GM23338 (cell line): ENCODE results near the gene BRICD5. TPM values are rescaled to one million over a fixed set of nuclear protein-coding genes. Genes with fewer than 3 reads are reported as not detected.

Experiments
- ATAC-seq: fragments of 200-7000 bp; cut with Tn5 transposase; 3 replicates; pipeline ENCODE4 v1.9.1; 2020
- DNase-seq: peaks from one replicate; pipeline ENCODE4 v3.0.0-alpha.2; 2015; ENCODE audit warnings: low spot score
- H2AFZ ChIP-seq: fragments of 200-600 bp; sonication (generic); 2 replicates; pipeline ENCODE4 v1.8.0; 2016; ENCODE audit warnings: antibody characterized with exemption, mild to moderate bottlenecking, moderate library complexity
- H3F3A ChIP-seq: fragments of 200-600 bp; sonication (generic); replicated peaks from 2 replicates; pipeline ENCODE4 v1.8.0; 2017; ENCODE audit warnings: antibody characterized with exemption, mixed run types, low read depth
- H3K27ac ChIP-seq: fragments of 200-600 bp; sonication (generic); 2 replicates; pipeline ENCODE4 v1.6.1; 2016; ENCODE audit warnings: low read depth
- H3K27me3 ChIP-seq: fragments of 200-600 bp; sonication (generic); 2 replicates; pipeline ENCODE4 v1.8.0; 2016; ENCODE audit warnings: mild to moderate bottlenecking, mixed run types, moderate library complexity; ENCODE audit not compliant: insufficient read depth
- H3K36me3 ChIP-seq: fragments of 200-600 bp; sonication (generic); 2 replicates; pipeline ENCODE4 v1.8.0; 2016; ENCODE audit warnings: mild to moderate bottlenecking; ENCODE audit not compliant: insufficient read depth
- H3K4me1 ChIP-seq: fragments of 200-600 bp; sonication (generic); 2 replicates; pipeline ENCODE4 v1.8.0; 2016; ENCODE audit warnings: mild to moderate bottlenecking, moderate library complexity; ENCODE audit not compliant: insufficient read depth
- H3K4me2 ChIP-seq: fragments of 200-600 bp; sonication (generic); 2 replicates; pipeline ENCODE4 v1.7.1; 2017; ENCODE audit warnings: mixed run types
- H3K4me3 ChIP-seq: fragments of 200-600 bp; sonication (generic); 2 replicates; pipeline ENCODE4 v1.6.1; 2016; ENCODE audit warnings: mixed run types
- H3K79me2 ChIP-seq: fragments of 200-600 bp; sonication (generic); replicated peaks from 2 replicates; pipeline ENCODE4 v1.8.0; 2017; ENCODE audit warnings: mild to moderate bottlenecking; ENCODE audit not compliant: insufficient read depth
- H3K9me2 ChIP-seq: fragments of 200-600 bp; sonication (generic); 2 replicates; pipeline ENCODE4 v1.8.0; 2017; ENCODE audit not compliant: insufficient read depth
- H4K20me1 ChIP-seq: fragments of 200-600 bp; sonication (generic); replicated peaks from 2 replicates; pipeline ENCODE4 v1.8.0; 2017; ENCODE audit warnings: mild to moderate bottlenecking; ENCODE audit not compliant: insufficient read depth
- H3K27ac Mint-ChIP-seq: 2 replicates; pipeline ENCODE4 v1.8.0; 2020; ENCODE audit warnings: inconsistent platforms, mild to moderate bottlenecking, moderate library complexity, mixed read lengths
- H3K27me3 Mint-ChIP-seq: 3 replicates; pipeline ENCODE4 v1.8.0; 2022; ENCODE audit warnings: low read depth, mild to moderate bottlenecking, moderate library complexity, mixed read lengths, inconsistent platforms; ENCODE audit not compliant: insufficient read depth, poor library complexity
- H3K36me3 Mint-ChIP-seq: 3 replicates; pipeline ENCODE4 v1.8.0; 2021; ENCODE audit warnings: low read depth, mild to moderate bottlenecking, inconsistent platforms, moderate library complexity, mixed read lengths
- H3K4me1 Mint-ChIP-seq: 3 replicates; pipeline ENCODE4 v1.8.0; 2020; ENCODE audit warnings: mild to moderate bottlenecking, inconsistent platforms, mixed read lengths
- H3K4me3 Mint-ChIP-seq: 3 replicates; pipeline ENCODE4 v1.8.0; 2021; ENCODE audit warnings: moderate library complexity, mild to moderate bottlenecking, inconsistent platforms, mixed read lengths
- H3K9me3 Mint-ChIP-seq: 3 replicates; pipeline ENCODE4 v1.8.0; 2020; ENCODE audit warnings: moderate library complexity, mild to moderate bottlenecking, inconsistent platforms, mixed read lengths
- CTCF ChIP-seq, 2 experiments: fragments of 200-600 bp in 1 of 2; sonication (generic) in 1 of 2; conservative IDR thresholded peaks; 2 replicates each; pipeline versions ENCODE4 v1.5.1 to v1.6.1; 2016 to 2017; ENCODE audit warnings: antibody characterized with exemption in 2 of 2, low read depth in 2 of 2, mild to moderate bottlenecking in 2 of 2, moderate library complexity in 1 of 2
- EZH2 ChIP-seq: fragments of 200-600 bp; sonication (generic); IDR thresholded peaks from one replicate; pipeline ENCODE4 v1.8.0; 2017; ENCODE audit warnings: antibody characterized with exemption, mild to moderate bottlenecking, low read depth; ENCODE audit not compliant: unreplicated experiment
- EZH2phosphoT487 ChIP-seq: fragments of 200-600 bp; sonication (generic); IDR thresholded peaks from one replicate; pipeline ENCODE4 v1.8.1; 2018; ENCODE audit warnings: antibody characterized with exemption; ENCODE audit not compliant: unreplicated experiment
- REST ChIP-seq: IDR thresholded peaks from one replicate; pipeline ENCODE4 v1.6.1; 2018; ENCODE audit warnings: antibody characterized with exemption; ENCODE audit not compliant: unreplicated experiment
- ZNF114 ChIP-seq: fragments of 250-450 bp; sonication (Bioruptor Pico); IDR thresholded peaks from 2 replicates; pipeline ENCODE4 v1.5.0; 2020; ENCODE audit warnings: mild to moderate bottlenecking, moderate library complexity
- ZNF331 ChIP-seq: fragments of 250-450 bp; sonication (Bioruptor Pico); IDR thresholded peaks from 2 replicates; pipeline ENCODE4 v1.5.0; 2020; ENCODE audit warnings: low read depth, mild to moderate bottlenecking, moderate library complexity
- polyA plus RNA-seq: library from polyadenylated mRNA; unstranded; fragments of >200 nt; fragmentation: Nextera tagmentation; extraction: Ambion mirVana; gene quantifications from 2 replicates; pipeline ENCODE4 v1.2.1, GENCODE V29; 2016
- total RNA-seq: library from RNA; depleted of rRNA; stranded (reverse); fragments of >200 nt; shearing (Covaris generic); gene quantifications from 2 replicates; pipeline ENCODE4 v1.2.3, GENCODE V29; 2014
- TF ChIP-seq, protein P1 (sequence below): IDR thresholded peaks from 2 replicates; pipeline ENCODE4 v1.6.1; 2016; ENCODE audit warnings: antibody characterized with exemption
- TF ChIP-seq, protein P2 (sequence below): fragments of 250-450 bp; sonication (Bioruptor Pico); IDR thresholded peaks from 2 replicates; pipeline ENCODE4 v1.5.0; 2020; ENCODE audit warnings: mild to moderate bottlenecking, moderate library complexity

The BRICD5 gene
- total and polyA plus RNA-seq, 2 experiments from 2014 or later = 5.3 to 6.3 TPM

DNA sequence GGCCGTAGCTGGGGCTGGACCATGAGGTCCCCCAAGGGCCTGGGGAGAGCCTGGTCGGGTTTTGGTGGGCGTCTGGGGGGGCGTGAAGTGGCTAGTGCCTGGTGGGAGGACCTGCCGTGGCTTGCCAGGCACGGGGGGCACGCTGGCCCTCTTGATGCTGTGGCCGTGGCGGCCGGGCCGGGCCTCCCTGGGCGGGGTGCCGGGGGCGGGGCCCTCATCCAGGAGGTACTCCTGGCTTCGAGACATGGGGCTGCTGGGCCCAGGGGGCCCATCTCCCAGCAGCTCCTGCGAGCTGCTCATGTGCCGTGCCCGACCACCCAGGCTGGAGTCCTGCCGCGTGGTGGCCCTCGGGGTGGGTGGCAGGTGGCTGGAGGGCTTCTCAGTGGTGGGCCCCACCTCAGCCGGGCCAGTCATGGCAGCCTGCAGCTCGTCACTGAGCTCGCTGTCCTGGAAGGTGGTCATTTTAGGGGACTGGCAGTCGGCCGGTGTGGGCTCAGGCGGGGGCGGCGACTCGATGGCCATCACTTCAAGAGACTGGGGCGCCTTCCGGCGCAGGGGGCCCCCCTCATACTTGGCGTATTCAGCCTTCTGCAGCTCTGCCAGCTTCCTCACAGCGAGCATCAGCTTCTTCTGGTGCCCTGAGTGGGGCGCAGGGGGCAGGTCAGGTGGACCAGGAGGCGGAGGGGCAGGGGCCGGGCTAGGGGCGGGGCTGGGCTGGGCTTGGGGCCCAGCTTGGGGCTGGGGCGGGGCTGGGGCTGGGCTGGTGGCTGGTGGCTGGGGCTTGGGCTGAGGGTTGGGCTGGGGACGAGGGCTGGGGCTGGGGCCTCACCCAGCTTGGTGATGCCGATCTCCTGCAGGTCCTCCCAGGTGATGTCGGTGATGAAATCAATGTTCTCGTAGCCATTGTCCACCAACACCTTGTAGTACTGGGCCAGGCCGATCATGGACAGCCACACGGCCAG, 29.4 kb downstream of the BRICD5 start:
- Mint-ChIP-seq H3K27ac (no peak overlapping the region), H3K4me3 (no peak overlapping the region), H3K27me3 (peaks cover 21% of the 10 kb centered on the region), H3K9me3 (no peaks in the 10 kb centered on the region), H3K4me1 (peaks cover 6% of the 10 kb centered on the region), H3K36me3 (peaks cover 5% of the 10 kb centered on the region)
- ATAC-seq (peak; percentile 38), DNase-seq (peak; percentile 51)
- no peaks in the 10 kb centered on the region for H3K36me3 ChIP-seq
- no peaks in the 10 kb centered on the region; the same call in 1 of the 2 replicates for H4K20me1 ChIP-seq
- H3K4me1 ChIP-seq = no peaks in the 10 kb centered on the region
- no peaks in the 10 kb centered on the region for H3K79me2 ChIP-seq
- TF ChIP-seq ZNF114 (no peak), CTCF (conservative IDR thresholded peaks at IDR 0.05; ENCODE audit: low read depth in 2 of 2) (no peak), REST (no peak), ZNF331 (CRISPR knock-in tag) (no peak), EZH2phosphoT487 (no peak), EZH2 (no peak)
- TF ChIP-seq, protein P1, sequence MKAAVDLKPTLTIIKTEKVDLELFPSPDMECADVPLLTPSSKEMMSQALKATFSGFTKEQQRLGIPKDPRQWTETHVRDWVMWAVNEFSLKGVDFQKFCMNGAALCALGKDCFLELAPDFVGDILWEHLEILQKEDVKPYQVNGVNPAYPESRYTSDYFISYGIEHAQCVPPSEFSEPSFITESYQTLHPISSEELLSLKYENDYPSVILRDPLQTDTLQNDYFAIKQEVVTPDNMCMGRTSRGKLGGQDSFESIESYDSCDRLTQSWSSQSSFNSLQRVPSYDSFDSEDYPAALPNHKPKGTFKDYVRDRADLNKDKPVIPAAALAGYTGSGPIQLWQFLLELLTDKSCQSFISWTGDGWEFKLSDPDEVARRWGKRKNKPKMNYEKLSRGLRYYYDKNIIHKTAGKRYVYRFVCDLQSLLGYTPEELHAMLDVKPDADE = no peak
- TF ChIP-seq, protein P2, sequence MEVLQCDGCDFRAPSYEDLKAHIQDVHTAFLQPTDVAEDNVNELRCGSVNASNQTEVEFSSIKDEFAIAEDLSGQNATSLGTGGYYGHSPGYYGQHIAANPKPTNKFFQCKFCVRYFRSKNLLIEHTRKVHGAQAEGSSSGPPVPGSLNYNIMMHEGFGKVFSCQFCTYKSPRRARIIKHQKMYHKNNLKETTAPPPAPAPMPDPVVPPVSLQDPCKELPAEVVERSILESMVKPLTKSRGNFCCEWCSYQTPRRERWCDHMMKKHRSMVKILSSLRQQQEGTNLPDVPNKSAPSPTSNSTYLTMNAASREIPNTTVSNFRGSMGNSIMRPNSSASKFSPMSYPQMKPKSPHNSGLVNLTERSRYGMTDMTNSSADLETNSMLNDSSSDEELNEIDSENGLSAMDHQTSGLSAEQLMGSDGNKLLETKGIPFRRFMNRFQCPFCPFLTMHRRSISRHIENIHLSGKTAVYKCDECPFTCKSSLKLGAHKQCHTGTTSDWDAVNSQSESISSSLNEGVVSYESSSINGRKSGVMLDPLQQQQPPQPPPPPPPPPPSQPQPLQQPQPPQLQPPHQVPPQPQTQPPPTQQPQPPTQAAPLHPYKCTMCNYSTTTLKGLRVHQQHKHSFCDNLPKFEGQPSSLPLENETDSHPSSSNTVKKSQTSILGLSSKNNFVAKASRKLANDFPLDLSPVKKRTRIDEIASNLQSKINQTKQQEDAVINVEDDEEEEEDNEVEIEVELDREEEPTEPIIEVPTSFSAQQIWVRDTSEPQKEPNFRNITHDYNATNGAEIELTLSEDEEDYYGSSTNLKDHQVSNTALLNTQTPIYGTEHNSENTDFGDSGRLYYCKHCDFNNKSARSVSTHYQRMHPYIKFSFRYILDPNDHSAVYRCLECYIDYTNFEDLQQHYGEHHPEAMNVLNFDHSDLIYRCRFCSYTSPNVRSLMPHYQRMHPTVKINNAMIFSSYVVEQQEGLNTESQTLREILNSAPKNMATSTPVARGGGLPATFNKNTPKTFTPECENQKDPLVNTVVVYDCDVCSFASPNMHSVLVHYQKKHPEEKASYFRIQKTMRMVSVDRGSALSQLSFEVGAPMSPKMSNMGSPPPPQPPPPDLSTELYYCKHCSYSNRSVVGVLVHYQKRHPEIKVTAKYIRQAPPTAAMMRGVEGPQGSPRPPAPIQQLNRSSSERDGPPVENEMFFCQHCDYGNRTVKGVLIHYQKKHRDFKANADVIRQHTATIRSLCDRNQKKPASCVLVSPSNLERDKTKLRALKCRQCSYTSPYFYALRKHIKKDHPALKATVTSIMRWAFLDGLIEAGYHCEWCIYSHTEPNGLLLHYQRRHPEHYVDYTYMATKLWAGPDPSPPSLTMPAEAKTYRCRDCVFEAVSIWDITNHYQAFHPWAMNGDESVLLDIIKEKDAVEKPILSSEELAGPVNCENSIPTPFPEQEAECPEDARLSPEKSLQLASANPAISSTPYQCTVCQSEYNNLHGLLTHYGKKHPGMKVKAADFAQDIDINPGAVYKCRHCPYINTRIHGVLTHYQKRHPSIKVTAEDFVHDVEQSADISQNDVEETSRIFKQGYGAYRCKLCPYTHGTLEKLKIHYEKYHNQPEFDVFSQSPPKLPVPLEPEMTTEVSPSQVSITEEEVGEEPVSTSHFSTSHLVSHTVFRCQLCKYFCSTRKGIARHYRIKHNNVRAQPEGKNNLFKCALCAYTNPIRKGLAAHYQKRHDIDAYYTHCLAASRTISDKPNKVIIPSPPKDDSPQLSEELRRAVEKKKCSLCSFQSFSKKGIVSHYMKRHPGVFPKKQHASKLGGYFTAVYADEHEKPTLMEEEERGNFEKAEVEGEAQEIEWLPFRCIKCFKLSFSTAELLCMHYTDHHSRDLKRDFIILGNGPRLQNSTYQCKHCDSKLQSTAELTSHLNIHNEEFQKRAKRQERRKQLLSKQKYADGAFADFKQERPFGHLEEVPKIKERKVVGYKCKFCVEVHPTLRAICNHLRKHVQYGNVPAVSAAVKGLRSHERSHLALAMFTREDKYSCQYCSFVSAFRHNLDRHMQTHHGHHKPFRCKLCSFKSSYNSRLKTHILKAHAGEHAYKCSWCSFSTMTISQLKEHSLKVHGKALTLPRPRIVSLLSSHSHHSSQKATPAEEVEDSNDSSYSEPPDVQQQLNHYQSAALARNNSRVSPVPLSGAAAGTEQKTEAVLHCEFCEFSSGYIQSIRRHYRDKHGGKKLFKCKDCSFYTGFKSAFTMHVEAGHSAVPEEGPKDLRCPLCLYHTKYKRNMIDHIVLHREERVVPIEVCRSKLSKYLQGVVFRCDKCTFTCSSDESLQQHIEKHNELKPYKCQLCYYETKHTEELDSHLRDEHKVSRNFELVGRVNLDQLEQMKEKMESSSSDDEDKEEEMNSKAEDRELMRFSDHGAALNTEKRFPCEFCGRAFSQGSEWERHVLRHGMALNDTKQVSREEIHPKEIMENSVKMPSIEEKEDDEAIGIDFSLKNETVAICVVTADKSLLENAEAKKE (CRISPR knock-in tag) = no peak
- H3K27me3 ChIP-seq = no peaks in the 10 kb centered on the region
- no peak overlapping the region for H3K4me3 ChIP-seq
- no peaks in the 10 kb centered on the region for H3K9me2 ChIP-seq
- H3F3A ChIP-seq = 0 out of 2 replicates have a peak, but pooled peaks cover 10% of the 10 kb centered on the region
- no peak overlapping the region for H3K27ac ChIP-seq
- no peak overlapping the region for H3K4me2 ChIP-seq
- no peak overlapping the region for H2AFZ ChIP-seq
